ACC112 (cell line): Measurements from ENCODE around the gene MORC4.
"Not testable (repeated sequence)": the region's sequence is repeated elsewhere in the genome, so short reads cannot be mapped to it uniquely, and the experiment has no call there.

Experiments used
- H2AFZ ChIP-seq: fragments of 200-600 bp; sonication (generic); one replicate; pipeline ENCODE4 v1.6.0; 2017; ENCODE audit warnings: antibody characterized with exemption, low read length; ENCODE audit not compliant: unreplicated experiment
- H3K27ac ChIP-seq: fragments of 200-600 bp; sonication (generic); 2 replicates; pipeline ENCODE4 v1.5.1; 2014; ENCODE audit warnings: low read depth, mild to moderate bottlenecking, antibody characterized with exemption, low read length, moderate library complexity
- H3K27me3 ChIP-seq: fragments of 200-600 bp; sonication (generic); 2 replicates; pipeline ENCODE4 v1.6.1; 2014; ENCODE audit warnings: mild to moderate bottlenecking, antibody characterized with exemption, low read length, moderate library complexity, mixed read lengths; ENCODE audit not compliant: insufficient read depth
- H3K36me3 ChIP-seq: fragments of 200-600 bp; sonication (generic); 2 replicates; pipeline ENCODE4 v1.6.1; 2016; ENCODE audit warnings: mild to moderate bottlenecking, antibody characterized with exemption, low read length, moderate library complexity, mixed read lengths; ENCODE audit not compliant: insufficient read depth
- H3K4me1 ChIP-seq: fragments of 200-600 bp; sonication (generic); one replicate; pipeline ENCODE4 v1.6.1; 2016; ENCODE audit warnings: low read length, mixed read lengths; ENCODE audit not compliant: insufficient read depth, unreplicated experiment, control insufficient read depth
- H3K4me3 ChIP-seq: fragments of 200-600 bp; sonication (generic); 2 replicates; pipeline ENCODE4 v1.5.1; 2014; ENCODE audit warnings: mild to moderate bottlenecking, low read depth, low read length
- H3K79me2 ChIP-seq: fragments of 200-600 bp; sonication (generic); one replicate; pipeline ENCODE4 v1.6.0; 2016; ENCODE audit warnings: low read length; ENCODE audit not compliant: control insufficient read depth, unreplicated experiment, insufficient read depth

Gene MORC4

GRCh38 chrX:106980952-106981626 lies 18.9 kb downstream of the MORC4 start:
- H3K4me1 ChIP-seq, result no peaks in the 10 kb centered on the region
- no peaks in the 10 kb centered on the region; the same call in 1 of the 2 replicates for H3K36me3 ChIP-seq
- no peak overlapping the region for H2AFZ ChIP-seq
- no peak overlapping the region for H3K27ac ChIP-seq
- no peak overlapping the region for H3K4me3 ChIP-seq
- no peaks in the 10 kb centered on the region for H3K27me3 ChIP-seq
- H3K79me2 ChIP-seq, result no peaks in the 10 kb centered on the region

GRCh38 chrX:106976416-106976815 lies 23.6 kb downstream of the MORC4 start:
- Histone ChIP-seq H2AFZ (no peak overlapping the region), H3K27ac (no peak overlapping the region), H3K4me1 (peaks cover 8% of the 10 kb centered on the region), H3K4me3 (no peak overlapping the region), H3K27me3 (no peaks in the 10 kb centered on the region), H3K79me2 (no peaks in the 10 kb centered on the region), H3K36me3 (no peaks in the 10 kb centered on the region; the same call in 1 of the 2 replicates)

DNA sequence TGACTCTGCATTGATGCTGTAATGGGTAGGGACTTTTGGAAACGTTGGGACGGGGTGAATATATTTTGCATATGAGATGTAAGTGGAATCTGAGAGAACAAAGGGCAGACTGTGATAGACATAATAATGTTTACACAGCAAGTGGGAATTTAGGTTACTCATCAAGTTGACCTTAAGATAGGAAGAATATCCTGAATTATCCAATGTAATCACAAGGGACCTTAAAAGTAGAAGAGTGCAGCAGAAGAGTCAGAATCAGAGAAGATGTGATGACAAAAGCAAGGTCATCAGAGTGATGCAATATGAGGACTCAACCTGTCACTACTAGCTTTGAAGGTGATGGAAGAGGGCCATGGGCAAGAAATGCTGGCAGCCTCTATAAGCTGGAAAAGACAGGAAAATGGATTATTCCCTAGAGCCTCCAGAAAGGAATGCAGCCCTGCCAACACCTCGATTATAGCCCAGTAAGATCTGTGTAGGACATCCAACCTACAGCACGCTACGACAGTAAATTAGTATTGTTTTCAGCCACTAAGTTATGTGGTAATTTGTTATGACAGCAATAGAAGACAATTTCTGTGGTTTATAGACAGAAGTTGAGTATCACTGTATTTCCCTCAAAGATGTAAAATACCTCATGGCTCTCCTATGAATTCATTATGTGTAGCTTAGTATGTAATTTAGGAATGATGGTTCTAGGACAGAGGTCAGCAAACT lies 26.4 kb downstream of the MORC4 start:
- H3K27me3 ChIP-seq, result no peaks in the 10 kb centered on the region
- H2AFZ ChIP-seq, result no peak overlapping the region
- no peak overlapping the region for H3K27ac ChIP-seq
- H3K4me1 ChIP-seq, result peaks cover 8% of the 10 kb centered on the region
- H3K36me3 ChIP-seq, result no peaks in the 10 kb centered on the region; the same call in 1 of the 2 replicates
- H3K4me3 ChIP-seq, result no peak overlapping the region
- no peaks in the 10 kb centered on the region for H3K79me2 ChIP-seq

GRCh38 chrX:106972896-106973295 lies 27.1 kb downstream of the MORC4 start:
- Histone ChIP-seq H3K4me3 (no peak overlapping the region), H3K4me1 (peaks cover 8% of the 10 kb centered on the region), H3K36me3 (no peaks in the 10 kb centered on the region; the same call in 1 of the 2 replicates), H3K79me2 (no peaks in the 10 kb centered on the region), H3K27ac (no peak overlapping the region), H3K27me3 (no peaks in the 10 kb centered on the region), H2AFZ (no peak overlapping the region)

GRCh38 chrX:106966547-106966946 lies 33.5 kb downstream of the MORC4 start:
- not testable (repeated sequence) for H3K4me1 ChIP-seq, H2AFZ ChIP-seq, H3K4me3 ChIP-seq, H3K79me2 ChIP-seq, H3K27ac ChIP-seq, H3K36me3 ChIP-seq, H3K27me3 ChIP-seq

DNA sequence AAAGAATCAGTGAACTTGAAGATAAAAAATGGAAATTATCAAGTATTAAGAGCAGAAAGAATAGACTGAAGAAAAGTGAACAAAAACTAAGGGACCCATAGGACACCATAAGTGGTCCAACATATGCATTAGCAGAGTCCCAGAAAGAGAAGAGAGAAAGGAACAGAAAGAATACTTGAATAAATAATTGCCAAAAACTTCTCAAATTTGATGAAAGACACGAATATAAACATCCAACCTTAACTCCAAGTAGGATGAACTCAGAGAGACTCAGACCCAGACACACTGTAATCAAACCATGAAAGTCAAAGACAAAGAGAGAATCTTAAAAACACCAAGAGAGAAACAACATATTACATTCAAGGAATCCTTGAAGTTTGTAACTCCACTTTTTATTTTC lies 35.7 kb downstream of the MORC4 start:
- H3K27me3 ChIP-seq, result no peaks in the 10 kb centered on the region
- no peaks in the 10 kb centered on the region for H3K4me1 ChIP-seq
- H3K36me3 ChIP-seq, result peaks cover 6% of the 10 kb centered on the region; the same call in 1 of the 2 replicates
- no peak overlapping the region for H3K27ac ChIP-seq
- H3K79me2 ChIP-seq, result no peaks in the 10 kb centered on the region
- no peak overlapping the region for H3K4me3 ChIP-seq
- no peak overlapping the region for H2AFZ ChIP-seq

DNA sequence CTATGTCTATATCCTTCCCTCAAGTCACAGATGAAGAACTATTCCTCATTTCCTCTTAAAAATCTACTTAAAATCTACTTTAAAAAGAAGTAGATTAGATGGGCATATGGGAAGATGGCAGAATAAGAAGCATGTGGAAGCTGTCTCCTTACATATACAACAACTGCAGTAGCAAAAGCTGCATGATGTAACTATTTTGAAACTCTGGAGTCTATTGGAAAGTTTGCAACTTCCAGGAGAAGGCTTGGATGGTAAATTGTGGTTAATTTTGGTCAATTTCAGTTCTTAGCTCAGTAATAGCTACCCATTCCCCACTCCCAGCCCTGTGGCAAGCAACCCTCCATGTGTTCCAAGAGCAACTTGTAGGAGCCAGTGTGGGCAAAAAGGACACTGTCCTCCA lies 36.9 kb downstream of the MORC4 start:
- Histone ChIP-seq H3K27ac (no peak overlapping the region), H3K79me2 (no peaks in the 10 kb centered on the region), H2AFZ (no peak overlapping the region), H3K27me3 (no peaks in the 10 kb centered on the region), H3K4me1 (no peaks in the 10 kb centered on the region), H3K4me3 (no peak overlapping the region), H3K36me3 (peaks cover 6% of the 10 kb centered on the region; the same call in 1 of the 2 replicates)

GRCh38 chrX:106959901-106960300 lies 40.1 kb downstream of the MORC4 start:
- Histone ChIP-seq H3K27me3 (no peaks in the 10 kb centered on the region), H3K27ac (no peak overlapping the region), H3K79me2 (no peaks in the 10 kb centered on the region), H3K36me3 (peaks cover 6% of the 10 kb centered on the region), H3K4me3 (no peak overlapping the region), H2AFZ (no peak overlapping the region), H3K4me1 (peaks cover 8% of the 10 kb centered on the region)

GRCh38 chrX:106957856-106958255 lies 42.2 kb downstream of the MORC4 start:
- Histone ChIP-seq H3K27ac (no peak overlapping the region), H3K27me3 (no peaks in the 10 kb centered on the region), H2AFZ (no peak overlapping the region), H3K36me3 (peaks cover 6% of the 10 kb centered on the region), H3K4me1 (peaks cover 22% of the 10 kb centered on the region), H3K79me2 (no peaks in the 10 kb centered on the region), H3K4me3 (no peak overlapping the region)

- no peak overlapping the region for H2AFZ ChIP-seq
- no peaks in the 10 kb centered on the region; the same call in 1 of the 2 replicates for H3K36me3 ChIP-seq
- peaks cover 22% of the 10 kb centered on the region for H3K4me1 ChIP-seq
- H3K79me2 ChIP-seq, result no peaks in the 10 kb centered on the region
- no peak overlapping the region for H3K4me3 ChIP-seq
- no peaks in the 10 kb centered on the region for H3K27me3 ChIP-seq
- H3K27ac ChIP-seq, result peak overlapping the region; percentile 64
These were observed 44.8 kb downstream of the MORC4 start for GRCh38 chrX:106955004-106955772.
